IMR-90 (cell line): ENCODE measurements around the gene FNBP1L. TPM values are rescaled to one million over a fixed set of nuclear protein-coding genes. Genes with fewer than 3 reads are reported as not detected.

Source experiments
- ATAC-seq: fragments of 200-7000 bp; cut with Tn5 transposase; 2 replicates; pipeline ENCODE4 v1.9.1; 2020; ENCODE audit warnings: low read depth, mild to moderate bottlenecking, moderate library complexity
- BruUV-seq: library from RNA; stranded (reverse); fragments of 400-500 nt; replicated peaks from 2 replicates; lab custom pipeline; 2021; lab: Mats Ljungman, UMichigan
- CTCF ChIA-PET: fragments of 300-600 bp; formaldehyde crosslinking; extraction: SDS; loops from one replicate; lab custom pipeline; 2021; ENCODE audit warnings: antibody characterized with exemption; lab: Yijun Ruan, JAX
- POLR2A ChIA-PET: fragments of 300-600 bp; sonication (Branson Sonifier 250); formaldehyde crosslinking; loops from one replicate; lab custom pipeline; 2022; ENCODE audit warnings: antibody characterized with exemption; ENCODE audit not compliant: unreplicated experiment; lab: Charles Lee
- DNase-seq: peaks from one replicate; pipeline ENCODE4 v3.0.0; 2013
- H2AFZ ChIP-seq: replicated peaks from 2 replicates; pipeline ENCODE3; 2013; ENCODE audit warnings: low read length, mild to moderate bottlenecking; ENCODE audit not compliant: poor library complexity
- H2AK5ac ChIP-seq: 2 replicates; pipeline ENCODE4 v1.6.1; 2013; ENCODE audit warnings: low read depth, low read length, inconsistent platforms
- H2AK9ac ChIP-seq: replicated peaks from 2 replicates; pipeline ENCODE3; 2013; ENCODE audit warnings: mild to moderate bottlenecking, low read depth, low read length, moderate library complexity; ENCODE audit not compliant: poor library complexity
- H2BK120ac ChIP-seq: 2 replicates; pipeline ENCODE4 v1.6.1; 2013; ENCODE audit warnings: low read depth, low read length, inconsistent platforms
- H2BK15ac ChIP-seq: 3 replicates; pipeline ENCODE4 v1.6.1; 2013; ENCODE audit warnings: low read depth, low read length, inconsistent platforms
- H2BK20ac ChIP-seq: 2 replicates; pipeline ENCODE4 v1.6.1; 2013; ENCODE audit warnings: low read depth, mild to moderate bottlenecking, inconsistent platforms, low read length, moderate library complexity
- H2BK5ac ChIP-seq: 2 replicates; pipeline ENCODE4 v1.6.1; 2013; ENCODE audit warnings: mild to moderate bottlenecking, low read depth, low read length, inconsistent platforms; ENCODE audit not compliant: poor library complexity, severe bottlenecking
- H3K14ac ChIP-seq: replicated peaks from 2 replicates; pipeline ENCODE4 v1.6.1; 2013; ENCODE audit warnings: low read depth, low read length, inconsistent platforms
- H3K18ac ChIP-seq: 2 replicates; pipeline ENCODE4 v1.6.1; 2013; ENCODE audit warnings: low read depth, low read length, control low read depth
- H3K23ac ChIP-seq: 2 replicates; pipeline ENCODE4 v1.6.1; 2013; ENCODE audit warnings: low read depth, low read length, inconsistent platforms
- H3K27ac ChIP-seq: 2 replicates; pipeline ENCODE4 v1.5.1; 2013; ENCODE audit warnings: mild to moderate bottlenecking, control low read depth, low read length; ENCODE audit not compliant: insufficient read depth
- H3K27me3 ChIP-seq: 2 replicates; pipeline ENCODE4 v1.6.1; 2013; ENCODE audit warnings: low read length; ENCODE audit not compliant: control insufficient read depth, insufficient read depth
- H3K36me3 ChIP-seq: 2 replicates; pipeline ENCODE4 v1.6.1; 2013; ENCODE audit warnings: low read length, mixed read lengths; ENCODE audit not compliant: control insufficient read depth, insufficient read depth
- H3K4ac ChIP-seq: 2 replicates; pipeline ENCODE4 v1.6.1; 2013; ENCODE audit warnings: low read depth, low read length, inconsistent platforms
- H3K4me1 ChIP-seq: 2 replicates; pipeline ENCODE4 v1.6.1; 2013; ENCODE audit warnings: low read length, mixed read lengths; ENCODE audit not compliant: control insufficient read depth, insufficient read depth
- H3K4me2 ChIP-seq: 2 replicates; pipeline ENCODE4 v1.6.1; 2013; ENCODE audit warnings: low read depth, mild to moderate bottlenecking, control low read depth, low read length, moderate library complexity
- H3K4me3 ChIP-seq: 2 replicates; pipeline ENCODE4 v1.5.1; 2013; ENCODE audit warnings: low read depth, mild to moderate bottlenecking, control low read depth, low read length, moderate library complexity; ENCODE audit not compliant: insufficient read depth
- H3K56ac ChIP-seq: 2 replicates; pipeline ENCODE4 v1.6.1; 2013; ENCODE audit warnings: low read length, inconsistent platforms; ENCODE audit not compliant: insufficient read depth; ENCODE audit errors: extremely low read depth
- H3K79me1 ChIP-seq, 2 experiments: 2 replicates each; pipeline ENCODE4 v1.6.1; 2013; ENCODE audit warnings: low read length in 2 of 2, inconsistent platforms in 1 of 2, low read depth in 1 of 2
- H3K9ac ChIP-seq: 2 replicates; pipeline ENCODE4 v1.6.1; 2013; ENCODE audit warnings: low read depth, low read length, control low read depth
- H3K9me1 ChIP-seq: 2 replicates; pipeline ENCODE4 v1.6.1; 2013; ENCODE audit warnings: low read length, inconsistent platforms; ENCODE audit not compliant: insufficient read depth
- H3K9me3 ChIP-seq: 2 replicates; pipeline ENCODE4 v1.6.1; 2013; ENCODE audit warnings: low read length; ENCODE audit not compliant: control insufficient read depth, insufficient read depth
- H4K20me1 ChIP-seq: 2 replicates; pipeline ENCODE4 v1.6.1; 2013; ENCODE audit warnings: low read length, inconsistent platforms; ENCODE audit not compliant: insufficient read depth
- H4K5ac ChIP-seq: 2 replicates; pipeline ENCODE4 v1.6.1; 2013; ENCODE audit warnings: mild to moderate bottlenecking, low read depth, low read length, control low read depth
- H4K8ac ChIP-seq, 2 experiments: 2 replicates each; pipeline ENCODE4 v1.6.1; 2013; ENCODE audit warnings: low read depth in 2 of 2, low read length in 2 of 2, control low read depth in 1 of 2, inconsistent platforms in 1 of 2
- H4K91ac ChIP-seq: 2 replicates; pipeline ENCODE4 v1.6.1; 2013; ENCODE audit warnings: low read depth, low read length, inconsistent platforms; ENCODE audit not compliant: insufficient read depth
- BHLHE40 ChIP-seq: fragments of 150-350 bp; IDR thresholded peaks from 2 replicates; pipeline ENCODE4 v1.6.1; 2016; ENCODE audit warnings: mild to moderate bottlenecking, low read depth, low read length
- CEBPB ChIP-seq: IDR thresholded peaks from 2 replicates; pipeline ENCODE4 v1.6.1; 2012; ENCODE audit warnings: low read depth, low read length, improper control_type of control experiment
- CHD1 ChIP-seq: IDR thresholded peaks from 2 replicates; pipeline ENCODE4 v1.6.1; 2012; ENCODE audit warnings: low read depth, low read length, improper control_type of control experiment
- CTCF ChIP-seq: conservative IDR thresholded peaks from 2 replicates; pipeline ENCODE4 v1.5.1; 2012; ENCODE audit warnings: mild to moderate bottlenecking, low read depth, low read length, improper control_type of control experiment
- ELK1 ChIP-seq: fragments of 150-350 bp; IDR thresholded peaks from 2 replicates; pipeline ENCODE4 v1.6.1; 2016; ENCODE audit warnings: low read depth, mild to moderate bottlenecking, low read length, moderate library complexity, borderline replicate concordance
- FOS ChIP-seq: fragments of 150-350 bp; IDR thresholded peaks from 2 replicates; pipeline ENCODE4 v1.6.1; 2016; ENCODE audit warnings: low read depth, low read length
- MAFK ChIP-seq: IDR thresholded peaks from 2 replicates; pipeline ENCODE4 v1.6.1; 2012; ENCODE audit warnings: low read depth, low read length, improper control_type of control experiment
- MXI1 ChIP-seq: IDR thresholded peaks from 2 replicates; pipeline ENCODE4 v1.6.1; 2012; ENCODE audit warnings: low read depth, mild to moderate bottlenecking, low read length, moderate library complexity, borderline replicate concordance
- NFE2L2 ChIP-seq: fragments of 150-350 bp; IDR thresholded peaks from 2 replicates; pipeline ENCODE4 v1.6.1; 2016; ENCODE audit warnings: low read depth, mild to moderate bottlenecking, low read length
- POLR2A ChIP-seq: IDR thresholded peaks from 2 replicates; pipeline ENCODE4 v1.6.1; 2012; ENCODE audit warnings: mild to moderate bottlenecking, low read depth, low read length
- RAD21 ChIP-seq: IDR thresholded peaks from 2 replicates; pipeline ENCODE4 v1.6.1; 2012; ENCODE audit warnings: low read length, improper control_type of control experiment
- RCOR1 ChIP-seq: IDR thresholded peaks from 2 replicates; pipeline ENCODE4 v1.6.1; 2012; ENCODE audit warnings: mild to moderate bottlenecking, low read length, improper control_type of control experiment; ENCODE audit not compliant: insufficient replicate concordance
- RFX5 ChIP-seq: IDR thresholded peaks from 2 replicates; pipeline ENCODE4 v1.8.0; 2012; ENCODE audit warnings: low read depth, mild to moderate bottlenecking, low read length, moderate library complexity
- USF2 ChIP-seq: fragments of 150-350 bp; IDR thresholded peaks from 2 replicates; pipeline ENCODE4 v1.6.1; 2017; ENCODE audit warnings: mild to moderate bottlenecking, antibody characterized with exemption, low read length, low read depth
- WGBS, 2 experiments: methylation state at CpG; one replicate each; pipeline versions ENCODE4 v1.1.5 to v1.1.7; 2013; ENCODE audit warnings: missing lambda C conversion rate in 2 of 2; ENCODE audit not compliant: insufficient read length in 1 of 2; ENCODE audit errors: extremely low coverage in 2 of 2; 5-methylcytosine and 5-hydroxymethylcytosine counted together
- dilution Hi-C: fragments of 300-500 bp; cut with HindIII; formaldehyde crosslinking; loops from one replicate; pipeline ENCODE4 v1.14.3; 2018; ENCODE audit warnings: low sequenced_read_pairs; ENCODE audit not compliant: unreplicated experiment
- in situ Hi-C: fragments of 300-500 bp; cut with MboI; formaldehyde crosslinking; loops from 3 replicates; pipeline ENCODE4 v1.14.3; 2019; ENCODE audit warnings: low sequenced_read_pairs, inconsistent platforms, mixed read lengths
- intact Hi-C: fragments of 100-400 bp; cut with micrococcal nuclease; formaldehyde crosslinking; loops from 2 replicates; pipeline ENCODE4 v1.10.0; 2022
- polyA plus RNA-seq, 3 experiments: library from polyadenylated mRNA; depleted of rRNA; stranded (reverse); fragments of >200 nt; gene quantifications; 2 replicates each; pipeline ENCODE4 v1.2.3, GENCODE V29; 2012; ENCODE audit warnings: low replicate concordance in 1 of 3
- total RNA-seq: library from RNA; depleted of rRNA; stranded (reverse); fragments of >200 nt; gene quantifications from 2 replicates; pipeline ENCODE4 v1.2.3, GENCODE V29; 2012

Gene FNBP1L
- total and polyA plus RNA-seq, 2 of the 4 experiments (the other 2 are of a cell fraction), result 9.3 to 15.2 TPM

GRCh38 chr1:93438716-93439115 lies 9.2 kb upstream of the FNBP1L start:
- H2AFZ ChIP-seq, result no peak overlapping the region
- no peak overlapping the region for H3K23ac ChIP-seq
- in situ Hi-C loops (no loop called here), intact Hi-C loops (loop anchor here (1.0 to 5.0 kb wide), 5 partner anchors 134 to 412 kb away; no protein-coding TSS in a partner anchor), dilution Hi-C loops (no loop called here)
- no peaks in the 10 kb centered on the region for H3K79me1 ChIP-seq
- no peaks in the 10 kb centered on the region for H3K9me1 ChIP-seq
- H3K14ac ChIP-seq, result no peak overlapping the region
- no peaks in the 10 kb centered on the region for H3K36me3 ChIP-seq
- peaks cover 2% of the 10 kb centered on the region; the same call in 1 of the 2 replicates for H3K9me3 ChIP-seq
- BruUV-seq, result no TSS peak
- no peak overlapping the region for H2BK20ac ChIP-seq
- H4K91ac ChIP-seq, result no peak overlapping the region
- POLR2A ChIA-PET, result no interaction called here
- no peaks in the 10 kb centered on the region for H4K20me1 ChIP-seq
- no peak overlapping the region for H3K18ac ChIP-seq
- no peak overlapping the region for H4K5ac ChIP-seq
- no peak overlapping the region for H2AK5ac ChIP-seq
- no peak overlapping the region for H3K27ac ChIP-seq
- H3K4me3 ChIP-seq, result no peak overlapping the region
- no peak for TF ChIP-seq USF2
- no peak for TF ChIP-seq MXI1
- no peak for TF ChIP-seq CTCF
- TF ChIP-seq RFX5, result no peak
- TF ChIP-seq RAD21, result no peak
- TF ChIP-seq ELK1, result no peak
- TF ChIP-seq CEBPB, result no peak
- TF ChIP-seq MAFK, result no peak
- no peak for TF ChIP-seq NFE2L2
- TF ChIP-seq CHD1, result no peak
- no peak for TF ChIP-seq FOS
- TF ChIP-seq POLR2A, result no peak
- TF ChIP-seq BHLHE40, result no peak
- no peak for TF ChIP-seq RCOR1
- CTCF ChIA-PET, result no interaction called here
- no peak overlapping the region for H3K4ac ChIP-seq
- H3K27me3 ChIP-seq, result peaks cover 14% of the 10 kb centered on the region
- DNase-seq (no peak), ATAC-seq (no peak)
- no peak overlapping the region for H2AK9ac ChIP-seq
- H4K8ac ChIP-seq, result no peak overlapping the region
- H3K9ac ChIP-seq, result no peak overlapping the region
- no peak overlapping the region for H3K56ac ChIP-seq
- no peak overlapping the region for H2BK5ac ChIP-seq
- H3K4me2 ChIP-seq, result no peak overlapping the region
- WGBS, 2 experiments, result no CpG with 5 or more reads among the region's 3 CpGs
- H2BK15ac ChIP-seq, result no peak overlapping the region
- no peaks in the 10 kb centered on the region for H3K4me1 ChIP-seq
- no peak overlapping the region for H2BK120ac ChIP-seq
